Measurements from ENCODE around the gene RAB1A. TPM values are rescaled to one million over a fixed set of nuclear protein-coding genes. Genes with fewer than 3 reads are reported as not detected.

The RAB1A gene
- total RNA-seq, 1 donor from 2014 or later: 113 TPM

DNA sequence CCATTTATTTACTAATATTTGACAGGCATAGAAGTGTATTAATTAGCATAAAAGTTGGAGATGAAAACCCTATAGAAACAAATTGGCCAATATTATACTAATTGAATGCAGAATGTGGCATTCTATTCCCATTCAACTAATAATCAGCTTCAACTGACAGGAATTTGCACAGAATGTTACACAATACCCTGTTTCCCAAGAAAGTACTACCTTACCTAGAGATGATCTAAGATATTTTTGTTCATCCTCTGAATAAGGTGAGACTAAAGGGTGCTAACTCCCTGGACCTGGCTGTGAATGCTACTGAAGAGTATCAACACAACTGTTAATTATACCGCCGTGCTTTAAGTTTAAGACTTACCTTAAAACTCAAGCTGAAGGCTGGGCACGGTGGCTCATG, 44.8 kb downstream of the RAB1A start:
- ATAC-seq: no peak

GRCh38 chr2:65081232-65081685, 48.6 kb downstream of the RAB1A start:
- ATAC-seq: peak; percentile 19

GRCh38 chr2:65079017-65079416, 50.9 kb downstream of the RAB1A start:
- ATAC-seq: no peak

- no peak for ATAC-seq
Observed at GRCh38 chr2:65077898-65078297, 52.0 kb downstream of the RAB1A start.

DNA sequence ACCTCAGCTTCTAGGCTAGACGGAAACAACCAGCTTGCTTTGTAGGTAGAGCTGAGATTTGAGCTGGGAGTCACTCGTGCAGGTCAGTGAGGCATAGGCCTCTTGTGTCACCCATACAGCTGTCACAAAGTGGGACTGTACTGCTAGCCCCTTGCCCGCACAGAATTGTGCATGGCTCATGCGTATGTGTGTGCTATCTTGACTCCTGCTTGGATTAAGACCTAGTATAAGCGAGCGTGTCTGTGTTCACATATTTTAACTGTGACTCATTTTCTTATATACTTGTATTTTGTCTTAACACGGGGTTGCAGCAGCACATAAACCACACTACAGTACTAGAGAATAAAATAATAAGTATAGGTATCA, 53.6 kb downstream of the RAB1A start:
- peak; percentile 61 for ATAC-seq

DNA sequence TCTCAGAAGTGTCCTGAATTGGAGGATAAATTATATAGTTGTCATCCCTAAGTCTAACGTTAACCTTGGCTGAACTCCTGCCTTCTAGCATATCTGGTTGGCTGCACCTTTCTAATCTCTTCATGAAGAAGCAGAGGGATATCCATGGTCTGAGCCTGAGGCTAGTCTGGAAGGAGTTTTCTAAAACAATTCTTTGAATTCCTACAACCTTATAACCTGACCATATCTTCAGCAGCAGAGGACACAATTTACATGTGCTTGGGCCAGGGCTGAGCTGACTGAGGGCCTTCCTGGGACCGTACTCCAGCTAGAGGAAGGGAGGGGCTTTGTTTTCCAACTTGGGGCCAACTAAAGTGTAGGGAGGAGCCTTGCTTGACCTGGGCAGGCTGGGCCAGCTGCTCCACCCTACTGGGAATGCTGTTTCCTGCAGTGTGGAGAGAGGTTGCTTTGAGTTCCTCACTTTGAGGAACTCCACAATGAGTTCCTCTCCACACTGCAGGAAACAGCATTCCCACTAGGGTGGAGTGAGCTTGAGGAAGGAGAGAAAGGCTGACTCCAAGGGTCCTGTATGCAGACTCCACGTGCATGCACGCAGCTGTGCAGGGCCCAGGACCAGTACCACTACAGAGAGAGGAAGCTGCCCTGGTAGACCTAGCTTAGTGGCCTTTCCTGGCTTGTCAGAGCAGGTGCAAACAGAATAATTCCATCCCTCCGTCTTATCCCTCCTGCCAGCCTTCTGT, 54.1 kb downstream of the RAB1A start:
- peak; percentile 35 for ATAC-seq

GRCh38 chr2:65075176-65075575, 54.7 kb downstream of the RAB1A start:
- no peak for ATAC-seq

GRCh38 chr2:65073879-65074565, 55.9 kb downstream of the RAB1A start:
- no peak for ATAC-seq

DNA sequence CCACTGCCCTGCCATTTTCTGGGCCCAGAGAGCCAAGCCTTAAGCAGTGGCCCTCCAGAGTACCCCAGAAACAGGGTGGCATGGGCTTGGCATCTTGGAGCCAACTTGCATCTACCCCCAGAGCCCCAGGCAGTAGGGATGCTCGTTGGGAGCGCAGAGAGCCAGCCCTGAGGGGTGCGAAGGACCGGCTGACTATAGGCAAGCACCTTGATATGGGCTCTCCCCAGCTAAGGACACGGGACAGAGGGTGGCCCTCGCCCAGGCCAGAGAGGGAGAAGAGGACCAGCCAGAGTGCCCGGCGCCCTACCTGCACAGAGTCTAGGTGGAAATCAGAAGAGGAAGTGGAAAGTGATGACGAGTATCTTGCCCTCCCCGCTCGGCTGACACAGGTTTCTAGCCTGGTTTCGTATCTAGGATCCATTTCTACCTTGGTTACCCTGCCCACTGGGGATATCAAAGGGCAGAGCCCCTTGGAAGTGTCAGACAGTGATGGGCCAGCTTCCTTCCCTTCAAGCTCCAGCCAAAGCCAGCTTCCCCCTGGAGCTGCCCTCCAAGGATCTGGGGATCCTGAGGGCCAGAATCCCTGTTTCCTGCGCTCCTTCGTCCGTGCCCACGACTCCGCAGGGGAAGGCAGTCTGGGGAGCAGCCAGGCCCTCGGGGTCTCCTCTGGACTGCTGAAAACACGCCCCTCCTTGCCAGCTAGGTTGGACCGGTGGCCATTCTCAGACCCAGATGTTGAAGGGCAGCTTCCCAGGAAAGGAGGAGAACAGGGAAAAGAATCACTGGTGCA, 57.5 kb downstream of the RAB1A start:
- ATAC-seq: no peak

- ATAC-seq: peak; percentile 5
Observed at GRCh38 chr2:65071499-65072180, 58.3 kb downstream of the RAB1A start.

- no peak for ATAC-seq
Observed at GRCh38 chr2:65070856-65071255, 59.0 kb downstream of the RAB1A start.

GRCh38 chr2:65070172-65070830, 59.6 kb downstream of the RAB1A start:
- peak; percentile 35 for ATAC-seq

GRCh38 chr2:65069439-65069824, 60.5 kb downstream of the RAB1A start:
- ATAC-seq: no peak

DNA sequence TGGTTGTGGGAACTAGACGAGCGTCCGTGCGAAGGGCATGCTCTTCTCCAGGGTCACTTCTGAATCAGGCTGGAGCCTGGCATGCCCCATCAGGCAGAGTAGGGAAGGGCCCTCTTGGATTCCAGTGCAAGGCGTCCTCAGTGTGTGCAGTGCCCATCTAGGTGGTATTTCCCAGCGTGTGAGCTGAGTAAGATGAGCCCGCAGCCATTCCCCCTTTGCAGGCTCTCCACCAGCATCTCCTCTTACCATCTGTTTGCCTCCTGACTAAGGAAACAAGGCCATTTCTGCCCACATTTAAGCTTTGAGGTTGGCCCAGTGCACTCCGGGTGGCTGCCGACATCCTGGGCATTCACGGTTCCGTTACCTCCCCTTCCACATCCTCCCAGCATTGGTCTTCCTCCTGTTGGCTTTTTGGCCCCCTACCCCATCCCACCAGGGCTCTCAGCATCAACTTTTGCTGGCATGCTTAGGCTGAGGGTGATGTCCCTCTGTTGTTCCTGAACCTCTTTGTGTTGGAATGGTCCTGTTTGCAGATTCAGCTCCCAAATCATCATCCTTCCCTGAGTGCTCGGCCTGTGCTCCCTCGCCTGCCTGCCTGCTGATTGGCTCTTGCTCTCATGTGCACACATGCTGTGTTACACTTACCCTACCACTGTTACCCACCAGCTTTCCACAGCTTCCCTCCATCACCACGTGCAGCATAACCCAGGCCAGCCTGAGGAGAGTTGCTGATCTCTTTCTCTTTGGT, 61.9 kb downstream of the RAB1A start:
- ATAC-seq: peak; percentile 5

DNA sequence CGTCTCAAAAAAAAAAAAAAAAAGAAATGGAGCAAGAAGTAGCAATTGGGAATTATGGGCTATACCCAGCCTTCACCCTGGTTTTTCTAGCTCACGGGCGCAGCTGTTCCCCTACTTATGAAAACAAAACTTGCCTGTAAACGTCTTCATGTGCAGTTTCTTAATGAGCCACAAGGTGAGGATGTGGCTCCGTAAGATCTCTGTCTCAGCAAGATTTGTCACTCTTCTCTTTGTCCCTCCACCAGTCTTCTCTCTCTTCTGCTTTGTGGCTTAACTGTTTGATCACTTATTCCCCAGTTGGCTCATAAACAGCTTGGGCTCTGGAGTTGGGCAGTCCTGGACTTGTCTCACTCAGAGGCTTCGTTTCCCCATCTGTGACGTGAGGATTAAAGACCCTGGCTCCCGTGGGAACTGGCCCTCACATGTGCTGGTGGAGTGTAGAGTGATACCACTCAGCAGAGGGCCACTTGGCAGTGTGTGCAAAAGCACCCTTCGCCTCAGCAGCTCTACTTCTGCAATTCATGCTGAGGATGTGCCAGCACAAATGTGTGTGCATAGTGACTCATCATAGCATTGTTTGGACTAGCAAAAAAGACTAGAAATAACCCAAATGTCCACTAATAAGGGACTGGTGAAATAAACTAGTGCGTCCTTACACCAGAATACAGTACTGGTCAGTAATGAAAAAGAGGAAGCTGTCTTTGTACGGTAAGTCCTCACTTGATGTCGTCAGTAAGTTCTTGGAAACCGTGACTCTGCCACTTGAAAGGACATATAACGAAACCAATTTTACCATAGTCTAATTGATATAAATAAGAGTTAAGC, 65.0 kb downstream of the RAB1A start:
- peak; percentile 68 for ATAC-seq

- no peak for ATAC-seq
Observed at GRCh38 chr2:65062843-65063825, 66.8 kb downstream of the RAB1A start.

GRCh38 chr2:65061910-65062339, 68.0 kb downstream of the RAB1A start:
- ATAC-seq: peak; percentile 72

GRCh38 chr2:65061146-65061909, 68.6 kb downstream of the RAB1A start:
- ATAC-seq: no peak
